Spleen (tissue), 7 donors: Measurements from ENCODE around the gene ARL4A.

ENCODE experiments used
- POLR2A ChIP-seq, 3 donors: fragments of 450-650 bp; IDR thresholded peaks; one replicate each; pipeline ENCODE4 v1.5.1; 2017; ENCODE audit warnings: antibody characterized with exemption in 3 of 3, mild to moderate bottlenecking in 1 of 3
- POLR2AphosphoS5 ChIP-seq, 3 donors: sonication (generic); formaldehyde crosslinking; IDR thresholded peaks; one replicate each; pipeline ENCODE4 v1.5.1; 2017; ENCODE audit warnings: antibody characterized with exemption in 3 of 3
- TF ChIP-seq, protein P1 (sequence below), 11 experiments: fragments of 200-600 bp in 7 of 11; fragments of 450-650 bp in 4 of 11; sonication (generic) in 4 of 11; IDR thresholded peaks in 8 of 11; conservative IDR thresholded peaks in 3 of 11; 1 replicate in 7 of 11; 2 replicates in 4 of 11; pipeline versions ENCODE4 v1.4.0 to v1.8.0; 2016 to 2021; ENCODE audit warnings: antibody characterized with exemption in 11 of 11, inconsistent platforms in 4 of 11, mild to moderate bottlenecking in 1 of 11
- donor health status: DM: no; HTN: no; CAD: no; lungs with moderate emphysema.
- donor health status: DM: no; HTN: no; CAD: no.
- donor health status: DM: no; HTN: no; CAD: no.

DNA sequence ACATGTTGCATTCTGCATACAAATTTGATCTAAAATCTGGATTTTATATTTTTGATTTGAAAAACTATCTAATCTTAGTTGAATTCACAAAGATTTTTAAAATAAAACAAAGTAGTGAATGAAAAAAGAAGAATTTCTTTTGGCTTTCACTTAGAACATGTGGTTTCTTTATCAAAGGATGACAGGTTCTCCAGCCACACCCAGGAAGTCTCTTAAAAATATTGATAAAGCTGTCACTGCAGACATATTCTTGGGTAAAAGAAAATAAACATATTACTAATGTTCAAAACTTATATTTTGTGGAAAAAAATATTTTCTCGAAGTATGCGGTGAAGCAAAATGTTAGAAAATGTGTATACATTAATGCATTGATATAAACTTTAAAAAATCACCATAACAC, 44.3 kb downstream of the ARL4A start:
- TF ChIP-seq, protein P1, sequence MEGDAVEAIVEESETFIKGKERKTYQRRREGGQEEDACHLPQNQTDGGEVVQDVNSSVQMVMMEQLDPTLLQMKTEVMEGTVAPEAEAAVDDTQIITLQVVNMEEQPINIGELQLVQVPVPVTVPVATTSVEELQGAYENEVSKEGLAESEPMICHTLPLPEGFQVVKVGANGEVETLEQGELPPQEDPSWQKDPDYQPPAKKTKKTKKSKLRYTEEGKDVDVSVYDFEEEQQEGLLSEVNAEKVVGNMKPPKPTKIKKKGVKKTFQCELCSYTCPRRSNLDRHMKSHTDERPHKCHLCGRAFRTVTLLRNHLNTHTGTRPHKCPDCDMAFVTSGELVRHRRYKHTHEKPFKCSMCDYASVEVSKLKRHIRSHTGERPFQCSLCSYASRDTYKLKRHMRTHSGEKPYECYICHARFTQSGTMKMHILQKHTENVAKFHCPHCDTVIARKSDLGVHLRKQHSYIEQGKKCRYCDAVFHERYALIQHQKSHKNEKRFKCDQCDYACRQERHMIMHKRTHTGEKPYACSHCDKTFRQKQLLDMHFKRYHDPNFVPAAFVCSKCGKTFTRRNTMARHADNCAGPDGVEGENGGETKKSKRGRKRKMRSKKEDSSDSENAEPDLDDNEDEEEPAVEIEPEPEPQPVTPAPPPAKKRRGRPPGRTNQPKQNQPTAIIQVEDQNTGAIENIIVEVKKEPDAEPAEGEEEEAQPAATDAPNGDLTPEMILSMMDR (IDR thresholded peaks at IDR 0.05 in 8 of 11, conservative IDR thresholded peaks at IDR 0.05 in 3 of 11), result no peak
- TF ChIP-seq POLR2A (IDR thresholded peaks at IDR 0.05) (no peak), POLR2AphosphoS5 (IDR thresholded peaks at IDR 0.05) (no peak)
